Measurements from ENCODE around the gene ATG10. TPM values are rescaled to one million over a fixed set of nuclear protein-coding genes. Genes with fewer than 3 reads are reported as not detected.

Gene ATG10
- 8.0 to 8.7 TPM (median 8.5 TPM) in 5 replicates for total RNA-seq (2022; extraction: Qiagen RNA extraction)

DNA sequence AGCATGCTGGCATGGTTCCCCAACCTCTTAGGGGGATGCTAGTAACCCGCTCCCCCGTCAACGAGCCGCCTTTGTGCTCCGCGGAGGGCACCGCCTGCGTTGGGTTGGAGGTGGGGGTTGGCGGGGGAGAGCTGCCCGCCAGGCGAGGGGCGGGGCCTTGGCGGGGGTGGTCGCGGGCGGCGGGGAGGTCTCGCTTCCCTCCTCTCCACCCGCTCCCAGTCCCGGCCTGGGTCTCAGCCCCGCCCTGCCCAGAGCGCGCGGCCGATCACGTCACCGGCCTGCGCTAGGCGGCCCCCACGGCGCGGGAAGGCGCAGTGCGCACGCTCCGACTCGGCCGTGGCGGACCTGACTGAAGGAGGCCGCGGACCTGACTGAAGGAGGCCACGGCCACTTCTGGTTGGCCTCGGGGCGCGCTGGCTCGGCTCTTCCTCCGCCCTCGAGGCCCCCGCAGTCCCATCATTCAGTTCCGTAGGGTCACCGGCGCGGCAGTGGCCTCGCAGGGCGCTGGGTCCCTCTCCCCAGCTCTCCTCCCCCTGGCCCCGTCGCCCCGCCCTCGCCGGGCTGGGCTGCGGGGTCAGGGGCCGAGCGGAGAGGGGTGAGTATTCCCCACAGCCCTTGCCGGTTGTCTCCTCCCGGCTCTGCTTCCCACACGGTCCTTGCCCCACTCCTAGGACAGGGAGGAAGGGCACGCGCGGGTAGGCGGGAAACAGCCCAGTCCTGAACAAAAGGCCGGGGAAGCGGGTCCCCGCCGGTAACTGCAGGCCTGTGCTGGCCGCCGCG is at the start of gene ATG10:
Gene ATG10, plus strand, starts transcription at position 312 of the 780 bp plus-strand sequence. CDS start 15,548 bp downstream, outside the sequence.

GRCh38 chr5:82277987-82278710 is 306.3 kb downstream of the ATG10 start, which contains the start of gene RPS23:
Gene RPS23 (minus strand): TSS chr5:82278354. CDS start chr5:82278323, 31 bp downstream.

Other genes starting within 250 kb of the ATG10 start
- 9.2 to 13.9 TPM (median 11.4 TPM) in 5 replicates for gene SSBP2, start 220.9 kb upstream of the ATG10 start, total RNA-seq (2022; extraction: Qiagen RNA extraction)